ENCODE data around the gene STUB1. TPM values are rescaled to one million over a fixed set of nuclear protein-coding genes. Genes with fewer than 3 reads are reported as not detected.
A peak's percentile ranks its signal among the peaks of the same experiment; 100 is the strongest.
"Not testable (repeated sequence)": the region's sequence is repeated elsewhere in the genome, so short reads cannot be mapped to it uniquely, and the experiment has no call there.

Gene STUB1
- total and polyA plus RNA-seq, 4 donors: 67.4 to 169 (median 105) TPM

GRCh38 chr16:685967-686366 lies 5.8 kb downstream of the STUB1 start:
- DNase-seq (peak in 1 of 2 donors; percentile 67), ATAC-seq (ENCODE audit: low FRiP score) (no peak)
- Histone ChIP-seq H3K9me3 (ENCODE audit: control insufficient read depth, low read length) (no peaks in the 10 kb centered on the region), H3K36me3 (ENCODE audit: control insufficient read depth in 1 of 2, insufficient read depth in 2 of 2, low read length in 1 of 2) (peaks cover 0 to 5% of the 10 kb centered on the region in 2 donors), H3K27me3 (ENCODE audit: control insufficient read depth in 1 of 2, insufficient read depth in 2 of 2, low read length in 1 of 2) (no peaks in the 10 kb centered on the region), H3K4me3 (ENCODE audit: low read length in 2 of 2) (no peak overlapping the region), H3K27ac (ENCODE audit: low read depth in 1 of 2, low read length in 2 of 2) (no peak overlapping the region), H3K4me1 (ENCODE audit: control insufficient read depth in 1 of 2, insufficient read depth in 2 of 2, low read length in 2 of 2) (no peaks in the 10 kb centered on the region)
- intact Hi-C loops (cut with DNase I): no loop called here
- 66 to 70% methylated on average over 10 of the region's 10 CpGs for WGBS, 2 donors

GRCh38 chr16:686459-687260 lies 6.5 kb downstream of the STUB1 start:
- intact Hi-C loops (cut with DNase I): no loop called here
- H3K27ac ChIP-seq (ENCODE audit: low read depth in 1 of 2, low read length in 2 of 2): no peak overlapping the region
- WGBS, 2 donors: 94 to 95% methylated on average over 49 to 51 of the region's 51 CpGs
- no peak for ATAC-seq (ENCODE audit: low FRiP score)
- no peaks in the 10 kb centered on the region for H3K9me3 ChIP-seq (ENCODE audit: control insufficient read depth, low read length)
- H3K4me3 ChIP-seq (ENCODE audit: low read length in 2 of 2): no peak overlapping the region
- no peaks in the 10 kb centered on the region for H3K27me3 ChIP-seq (ENCODE audit: control insufficient read depth in 1 of 2, insufficient read depth in 2 of 2, low read length in 1 of 2)
- no peaks in the 10 kb centered on the region for H3K4me1 ChIP-seq (ENCODE audit: control insufficient read depth in 1 of 2, insufficient read depth in 2 of 2, low read length in 2 of 2)
- H3K36me3 ChIP-seq (ENCODE audit: control insufficient read depth in 1 of 2, insufficient read depth in 2 of 2, low read length in 1 of 2): peaks cover 0 to 5% of the 10 kb centered on the region in 2 donors
- no peak for DNase-seq

GRCh38 chr16:687499-687898 lies 7.3 kb downstream of the STUB1 start:
- H3K4me1 ChIP-seq (ENCODE audit: control insufficient read depth in 1 of 2, insufficient read depth in 2 of 2, low read length in 2 of 2): no peaks in the 10 kb centered on the region

GRCh38 chr16:689175-689897 lies 9.1 kb downstream of the STUB1 start:
- H3K9me3 ChIP-seq (ENCODE audit: control insufficient read depth, low read length): no peaks in the 10 kb centered on the region
- WGBS, 2 donors: 83% methylated on average over 26 of the region's 26 CpGs
- H3K27ac ChIP-seq (ENCODE audit: low read depth in 1 of 2, low read length in 2 of 2): no peak overlapping the region
- no peaks in the 10 kb centered on the region for H3K27me3 ChIP-seq (ENCODE audit: control insufficient read depth in 1 of 2, insufficient read depth in 2 of 2, low read length in 1 of 2)
- H3K36me3 ChIP-seq (ENCODE audit: control insufficient read depth in 1 of 2, insufficient read depth in 2 of 2, low read length in 1 of 2): no peaks in the 10 kb centered on the region
- peak overlapping the region in 1 of 2 donors; percentile 71 for H3K4me3 ChIP-seq (ENCODE audit: low read length in 2 of 2)
- DNase-seq (no peak), ATAC-seq (ENCODE audit: low FRiP score) (no peak)
- H3K4me1 ChIP-seq (ENCODE audit: control insufficient read depth in 1 of 2, insufficient read depth in 2 of 2, low read length in 2 of 2): no peaks in the 10 kb centered on the region
- intact Hi-C loops (cut with DNase I): no loop called here

More at GRCh38 chr16:687499-687898, 7.3 kb downstream of the STUB1 start:
- Histone ChIP-seq H3K36me3 (ENCODE audit: control insufficient read depth in 1 of 2, insufficient read depth in 2 of 2, low read length in 1 of 2) (no peaks in the 10 kb centered on the region), H3K9me3 (ENCODE audit: control insufficient read depth, low read length) (no peaks in the 10 kb centered on the region), H3K27me3 (ENCODE audit: control insufficient read depth in 1 of 2, insufficient read depth in 2 of 2, low read length in 1 of 2) (no peaks in the 10 kb centered on the region), H3K4me3 (ENCODE audit: low read length in 2 of 2) (no peak overlapping the region), H3K27ac (ENCODE audit: low read depth in 1 of 2, low read length in 2 of 2) (no peak overlapping the region)
- no peak for DNase-seq
- 90 to 92% methylated on average over 19 of the region's 19 CpGs for whole genome bisulfite sequencing, 2 donors
- ATAC-seq (ENCODE audit: low FRiP score): no peak
- intact Hi-C loops (cut with DNase I): no loop called here

GRCh38 chr16:691242-691641 lies 11.0 kb downstream of the STUB1 start:
- ATAC-seq (ENCODE audit: low FRiP score); intact Hi-C loops (cut with DNase I); H3K36me3 ChIP-seq (ENCODE audit: control insufficient read depth in 1 of 2, insufficient read depth in 2 of 2, low read length in 1 of 2); H3K9me3 ChIP-seq (ENCODE audit: control insufficient read depth, low read length); H3K4me1 ChIP-seq (ENCODE audit: control insufficient read depth in 1 of 2, insufficient read depth in 2 of 2, low read length in 2 of 2); H3K27me3 ChIP-seq (ENCODE audit: control insufficient read depth in 1 of 2, insufficient read depth in 2 of 2, low read length in 1 of 2); H3K4me3 ChIP-seq (ENCODE audit: low read length in 2 of 2); H3K27ac ChIP-seq (ENCODE audit: low read depth in 1 of 2, low read length in 2 of 2); DNase-seq: not testable (repeated sequence)
- WGBS, 2 donors: 82 to 85% methylated on average over 16 of the region's 16 CpGs

- WGBS, 2 donors: 65 to 67% methylated on average over 10 of the region's 10 CpGs
- ATAC-seq (ENCODE audit: low FRiP score): no peak
- H3K4me3 ChIP-seq (ENCODE audit: low read length in 2 of 2): no peak overlapping the region
- peaks cover 0 to 2% of the 10 kb centered on the region in 2 donors for H3K27me3 ChIP-seq (ENCODE audit: control insufficient read depth in 1 of 2, insufficient read depth in 2 of 2, low read length in 1 of 2)
- H3K27ac ChIP-seq (ENCODE audit: low read depth in 1 of 2, low read length in 2 of 2): no peak overlapping the region
- intact Hi-C loops (cut with DNase I): no loop called here
- no peaks in the 10 kb centered on the region for H3K36me3 ChIP-seq (ENCODE audit: control insufficient read depth in 1 of 2, insufficient read depth in 2 of 2, low read length in 1 of 2)
- DNase-seq: no peak
- H3K4me1 ChIP-seq (ENCODE audit: control insufficient read depth in 1 of 2, insufficient read depth in 2 of 2, low read length in 2 of 2): no peaks in the 10 kb centered on the region
- no peaks in the 10 kb centered on the region for H3K9me3 ChIP-seq (ENCODE audit: control insufficient read depth, low read length)
These were observed 12.3 kb downstream of the STUB1 start for GRCh38 chr16:692356-693108.

GRCh38 chr16:693364-693763 lies 13.2 kb downstream of the STUB1 start:
- intact Hi-C loops (cut with DNase I): no loop called here
- Histone ChIP-seq H3K4me1 (ENCODE audit: control insufficient read depth in 1 of 2, insufficient read depth in 2 of 2, low read length in 2 of 2) (no peaks in the 10 kb centered on the region), H3K36me3 (ENCODE audit: control insufficient read depth in 1 of 2, insufficient read depth in 2 of 2, low read length in 1 of 2) (no peaks in the 10 kb centered on the region), H3K27ac (ENCODE audit: low read depth in 1 of 2, low read length in 2 of 2) (no peak overlapping the region), H3K27me3 (ENCODE audit: control insufficient read depth in 1 of 2, insufficient read depth in 2 of 2, low read length in 1 of 2) (peaks cover 0 to 2% of the 10 kb centered on the region in 2 donors), H3K4me3 (ENCODE audit: low read length in 2 of 2) (no peak overlapping the region), H3K9me3 (ENCODE audit: control insufficient read depth, low read length) (no peaks in the 10 kb centered on the region)
- WGBS, 2 donors: 30 to 36% methylated on average over 22 of the region's 22 CpGs
- no peak for ATAC-seq (ENCODE audit: low FRiP score)
- no peak for DNase-seq

GRCh38 chr16:693766-694165 lies 13.6 kb downstream of the STUB1 start:
- Histone ChIP-seq H3K27me3 (ENCODE audit: control insufficient read depth in 1 of 2, insufficient read depth in 2 of 2, low read length in 1 of 2) (peaks cover 0 to 2% of the 10 kb centered on the region in 2 donors), H3K36me3 (ENCODE audit: control insufficient read depth in 1 of 2, insufficient read depth in 2 of 2, low read length in 1 of 2) (no peaks in the 10 kb centered on the region), H3K4me3 (ENCODE audit: low read length in 2 of 2) (no peak overlapping the region), H3K9me3 (ENCODE audit: control insufficient read depth, low read length) (no peaks in the 10 kb centered on the region), H3K4me1 (ENCODE audit: control insufficient read depth in 1 of 2, insufficient read depth in 2 of 2, low read length in 2 of 2) (no peaks in the 10 kb centered on the region), H3K27ac (ENCODE audit: low read depth in 1 of 2, low read length in 2 of 2) (no peak overlapping the region)
- ATAC-seq (ENCODE audit: low FRiP score) (no peak), DNase-seq (no peak)
- intact Hi-C loops (cut with DNase I): no loop called here
- 3% methylated on average over 19 to 37 of the region's 37 CpGs for WGBS, 2 donors

Measured in aorta (tissue), 5 donors.